Embryonic facial prominence (tissue), 1 donor: Measurements from ENCODE around the gene XXYLT1.

Experiments
- DNase-seq: peaks from one replicate; pipeline ENCODE4 v3.0.0-alpha.2; 2016; ENCODE audit errors: extremely low spot score

Gene XXYLT1

DNA sequence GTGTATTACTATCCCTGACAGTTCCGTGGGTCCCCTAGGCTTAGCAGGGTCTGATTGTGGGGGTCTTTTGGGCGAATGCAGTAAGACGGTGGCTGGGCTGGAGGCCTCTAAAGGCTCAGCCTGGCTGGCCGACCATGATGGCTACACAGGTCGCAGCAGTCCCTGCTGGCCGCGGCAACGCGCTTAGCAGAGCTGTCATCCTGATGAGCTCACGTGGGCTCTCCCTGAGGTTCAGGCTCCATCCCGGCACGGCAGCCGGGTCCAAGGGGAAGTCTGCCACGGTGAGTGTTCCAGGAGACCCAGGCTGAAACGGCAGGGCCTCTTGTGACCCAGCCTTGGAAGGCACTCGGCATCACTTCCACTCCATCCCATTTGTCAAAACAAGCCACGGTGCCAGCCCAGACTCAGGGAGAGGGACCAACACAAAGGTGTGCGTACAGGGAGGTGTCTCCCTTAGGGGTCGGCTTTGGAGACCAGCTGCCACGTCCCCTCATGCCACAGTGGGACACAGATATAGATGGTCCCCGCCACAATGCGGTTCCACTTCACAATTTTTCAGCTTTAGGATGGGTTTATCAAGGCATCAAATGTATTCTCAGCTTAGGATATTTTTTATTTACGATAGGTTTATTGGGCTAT lies 101.8 kb downstream of the XXYLT1 start:
- no peak for DNase-seq

DNA sequence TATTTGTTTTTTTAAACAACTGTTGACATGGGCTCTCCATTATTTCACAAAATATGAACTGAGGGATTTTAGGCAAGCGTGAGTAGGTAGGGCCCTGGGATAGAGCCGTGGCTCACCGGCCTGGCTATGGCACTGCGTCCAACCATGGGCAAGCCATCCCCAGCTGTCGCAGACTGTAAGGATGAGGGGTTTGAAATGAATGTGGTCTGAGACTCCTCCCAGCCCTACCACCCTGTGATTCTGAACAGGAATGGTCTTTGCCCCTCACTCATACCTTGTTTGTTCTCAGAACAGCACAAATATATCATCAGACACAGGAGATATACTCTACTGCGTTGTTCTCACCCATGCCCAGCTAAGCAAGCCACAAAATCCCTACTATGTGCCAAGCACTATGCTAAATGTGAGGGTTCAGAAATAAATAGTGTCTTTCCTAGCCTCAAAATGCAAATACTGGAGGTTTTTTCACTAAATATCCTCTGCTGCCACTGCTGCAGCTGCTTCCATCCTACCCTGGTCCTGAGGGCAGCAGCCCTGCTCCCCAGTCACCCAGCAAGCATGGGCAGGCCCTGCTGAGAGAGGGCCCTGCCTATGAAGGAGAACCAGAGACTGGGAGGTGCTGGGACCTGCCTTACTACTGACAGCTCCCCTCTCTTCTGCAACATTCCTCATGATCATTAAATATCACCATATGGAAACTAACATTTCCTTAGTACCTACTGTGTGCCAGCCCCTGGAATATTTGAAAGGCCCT lies 102.8 kb downstream of the XXYLT1 start:
- DNase-seq: no peak

DNA sequence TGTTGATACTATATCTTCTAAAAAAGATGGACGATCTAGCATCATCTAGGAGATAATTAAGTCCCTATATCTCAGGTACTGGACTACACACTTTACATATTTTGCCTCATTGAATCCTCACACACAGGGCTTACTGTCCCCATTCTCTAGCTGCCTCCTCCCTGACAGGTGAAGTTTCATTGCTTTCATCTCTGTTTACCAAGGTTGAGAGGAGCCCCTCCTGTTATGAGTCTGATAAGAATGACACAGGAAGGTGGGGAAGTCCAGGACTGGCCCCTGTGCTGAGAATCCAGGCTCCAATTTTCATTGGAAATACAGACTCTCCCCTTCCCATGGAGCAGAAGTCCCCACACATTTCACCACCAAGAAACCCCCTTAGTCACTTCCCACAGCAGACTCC lies 105.2 kb downstream of the XXYLT1 start:
- no peak for DNase-seq

DNA sequence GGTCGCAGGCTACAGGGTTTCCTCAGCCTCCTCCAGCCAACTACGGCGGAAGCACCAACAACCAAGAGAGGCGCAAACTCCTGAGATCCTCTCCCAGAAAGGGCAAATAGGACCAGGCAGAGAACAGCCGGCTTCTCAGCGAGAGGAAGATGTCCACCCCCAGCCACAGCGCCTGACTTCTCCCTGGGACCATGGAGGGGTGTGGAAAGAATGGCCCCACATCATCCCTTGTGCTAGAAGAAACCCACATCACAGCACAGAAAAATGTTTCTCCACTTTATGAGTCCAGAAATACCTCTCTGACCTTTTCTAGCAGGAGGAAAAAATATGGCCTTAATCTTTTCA lies 105.7 kb downstream of the XXYLT1 start:
- no peak for DNase-seq

DNA sequence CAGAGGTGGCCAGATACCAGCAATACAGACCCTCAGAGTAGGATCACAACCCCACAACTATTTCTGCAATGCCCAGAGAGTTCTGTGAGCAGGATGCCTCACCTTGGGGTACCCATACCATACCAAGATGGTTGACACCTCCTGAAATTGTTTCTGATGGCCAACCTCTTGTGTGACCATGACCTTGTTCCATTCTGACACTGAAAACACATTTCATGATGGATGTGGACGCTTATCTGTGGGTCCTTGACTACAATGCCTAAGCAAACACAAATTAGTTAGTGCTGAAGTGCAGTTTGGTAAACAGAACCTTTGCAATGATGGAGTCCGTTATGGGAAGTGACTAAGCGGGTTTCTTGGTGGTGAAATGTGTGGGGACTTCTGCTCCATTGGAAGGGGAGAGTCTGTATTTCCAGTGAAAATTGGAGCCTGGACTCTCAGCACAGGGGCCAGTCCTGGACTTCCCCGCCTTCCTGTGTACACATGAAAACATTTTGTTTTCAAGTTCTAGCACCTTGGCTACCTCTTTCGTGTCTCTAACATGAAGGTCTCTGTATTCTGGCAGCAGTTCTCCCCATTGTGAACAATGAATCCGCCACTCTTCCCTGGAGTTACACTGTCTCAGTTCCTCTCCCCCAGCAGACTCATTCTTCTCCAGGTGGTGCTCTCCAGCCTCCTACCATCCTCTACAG lies 106.2 kb downstream of the XXYLT1 start:
- no peak for DNase-seq

DNA sequence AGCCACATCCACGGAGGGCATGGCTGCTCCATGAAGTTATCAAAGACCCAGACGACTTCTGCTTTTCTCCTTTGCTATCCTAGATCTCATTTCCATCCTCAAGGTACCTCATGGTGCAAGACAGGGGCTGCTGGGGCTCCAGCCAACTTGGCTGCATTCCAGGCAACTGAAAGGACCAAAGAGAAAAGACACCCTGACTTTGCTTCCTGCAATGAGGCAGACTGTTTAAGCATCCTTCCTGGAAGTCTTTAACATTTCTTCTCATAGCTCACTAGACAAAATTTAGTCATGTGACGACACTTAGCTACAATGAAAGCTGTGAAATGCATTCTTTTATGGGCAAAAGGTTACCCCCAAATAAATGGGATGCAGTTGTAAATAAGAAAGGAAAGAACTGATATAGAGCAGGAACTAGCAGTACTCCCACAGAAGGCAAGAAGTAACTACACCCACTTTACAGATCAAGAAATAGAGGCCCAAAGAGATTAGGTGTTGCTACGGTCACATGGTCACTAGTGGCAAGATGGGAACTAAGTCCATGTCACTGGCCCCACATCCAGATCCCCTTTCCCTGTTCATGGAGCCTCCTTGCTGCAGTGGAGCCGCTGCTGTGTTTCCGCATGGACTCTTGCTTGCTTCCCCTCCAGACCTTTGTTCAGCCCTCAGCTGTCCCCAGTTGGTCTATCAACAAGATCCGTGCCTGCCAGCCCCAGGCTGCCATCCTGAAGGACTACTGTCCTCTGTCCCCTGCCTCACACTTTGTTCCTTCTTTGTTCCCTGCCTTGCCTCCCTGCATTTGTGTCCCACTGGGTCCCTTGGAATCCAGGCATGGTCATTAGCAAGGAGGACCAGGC lies 107.0 kb downstream of the XXYLT1 start:
- no peak for DNase-seq

DNA sequence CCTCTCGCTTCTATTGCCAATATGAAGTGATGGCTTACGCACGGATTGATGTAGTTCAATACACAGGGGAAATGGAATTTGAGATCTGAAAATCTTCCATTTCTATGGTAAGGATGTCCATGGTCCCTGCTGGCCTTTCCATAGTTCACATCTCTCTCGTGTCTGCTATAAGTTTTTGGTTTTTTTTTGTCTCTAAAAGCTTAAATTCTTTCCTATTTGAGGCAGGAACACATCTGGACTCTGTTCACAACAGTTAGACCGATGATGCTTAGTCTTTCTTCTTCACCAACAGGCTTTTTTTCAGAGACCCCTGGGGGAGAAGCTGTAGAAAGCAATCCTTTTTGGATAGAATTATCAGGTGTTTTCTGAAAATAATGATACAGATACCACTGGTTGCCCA lies 108.1 kb downstream of the XXYLT1 start:
- no peak for DNase-seq

DNA sequence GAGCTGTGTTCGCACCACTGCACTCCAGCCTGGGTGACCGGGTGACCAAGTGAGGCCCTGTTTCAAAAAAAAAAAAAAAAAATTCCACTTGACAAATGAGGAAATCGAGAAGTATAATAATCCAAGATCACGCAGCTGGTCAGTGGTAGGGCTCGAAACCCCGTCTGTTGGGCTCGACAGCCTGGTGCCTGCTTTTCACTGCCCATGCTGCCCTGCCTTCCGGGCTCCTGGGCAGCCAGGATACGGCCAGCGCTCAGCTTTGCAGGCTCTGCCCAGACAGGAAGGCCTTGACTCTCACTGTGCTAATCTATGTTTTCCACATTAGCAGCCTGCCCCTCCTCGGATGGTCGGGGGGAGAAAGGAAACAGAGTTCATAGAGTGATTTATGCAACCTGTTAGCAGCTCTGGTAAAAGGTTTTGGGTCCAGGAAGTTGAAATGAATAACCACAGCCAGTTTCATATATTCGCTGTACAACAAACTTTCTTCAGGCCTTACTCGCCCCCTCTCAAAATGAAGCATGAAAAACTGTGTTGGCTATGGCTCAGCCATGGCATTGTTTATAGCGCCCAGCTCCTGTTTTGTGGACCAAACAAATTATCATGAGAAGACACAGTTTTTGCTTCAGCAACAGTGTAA lies 108.8 kb downstream of the XXYLT1 start:
- no peak for DNase-seq

DNA sequence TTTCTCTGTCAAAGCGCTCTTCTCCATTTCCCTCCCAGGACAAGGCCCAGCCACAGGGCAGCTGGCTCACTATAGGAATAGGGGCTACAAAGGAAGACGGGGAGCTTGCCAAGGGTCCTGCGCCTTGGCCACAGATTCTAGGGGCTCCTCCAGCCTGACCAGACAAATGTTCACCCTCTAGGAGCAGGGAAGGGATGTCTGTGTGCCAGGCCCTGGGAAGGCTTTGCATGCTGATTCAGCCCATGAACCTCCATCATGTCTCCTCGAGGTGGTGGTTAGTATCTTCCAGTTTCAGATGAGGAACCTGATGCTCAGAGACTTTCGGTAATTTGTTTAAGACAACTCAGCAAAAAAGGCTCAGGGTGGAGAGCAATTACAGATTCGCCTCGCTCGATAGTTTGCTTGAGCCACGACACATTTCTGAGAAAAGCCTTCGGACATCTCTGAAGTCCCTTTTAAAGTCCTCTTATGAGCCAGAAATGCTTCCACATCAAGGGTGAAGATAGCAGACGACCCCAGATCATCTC lies 110.0 kb downstream of the XXYLT1 start:
- DNase-seq: no peak

DNA sequence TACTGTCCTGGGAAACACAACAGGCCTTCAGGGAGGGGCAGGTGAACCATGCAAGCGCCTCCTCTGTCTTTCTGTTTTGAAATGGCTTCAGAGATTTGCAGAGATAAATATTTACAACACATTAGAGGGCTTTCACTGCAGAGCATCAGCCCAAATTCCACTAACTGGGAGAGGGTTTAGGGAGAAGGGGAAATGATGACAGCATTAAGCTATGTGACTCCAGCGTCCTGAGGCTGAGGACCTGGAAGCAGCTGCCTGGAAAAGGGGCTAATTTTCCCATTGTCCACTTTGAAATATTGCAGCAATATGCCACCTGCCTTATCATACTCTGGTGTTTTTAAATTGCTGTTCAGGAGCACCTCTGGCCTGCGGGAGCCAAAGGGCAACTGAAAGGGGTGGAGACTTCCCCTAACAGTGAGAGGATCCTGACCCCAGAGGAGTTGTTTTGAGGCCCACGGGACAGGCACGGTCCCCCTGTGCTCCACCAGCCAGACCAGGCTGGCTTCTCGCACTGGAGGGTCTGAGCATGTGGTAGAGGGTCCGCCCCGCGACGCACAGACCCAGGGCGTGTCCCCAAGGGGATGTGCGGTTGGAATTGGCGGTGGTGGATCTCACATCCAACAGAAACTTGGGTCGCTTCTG lies 110.6 kb downstream of the XXYLT1 start:
- no peak for DNase-seq

DNA sequence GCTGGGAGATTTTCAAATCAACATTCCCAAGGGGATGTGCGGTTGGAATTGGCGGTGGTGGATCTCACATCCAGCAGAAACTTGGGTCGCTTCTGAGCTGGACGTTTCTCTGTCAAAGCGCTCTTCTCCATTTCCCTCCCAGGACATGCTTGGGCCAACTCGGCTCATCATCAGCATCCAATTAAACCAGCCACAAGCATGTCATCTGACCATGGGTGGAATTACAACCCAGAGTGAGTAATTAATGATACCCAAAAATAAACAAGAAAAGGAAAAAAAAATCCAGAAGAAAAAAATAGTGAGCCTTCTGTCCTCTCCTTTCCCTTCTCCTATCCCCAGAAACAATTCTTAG lies 111.2 kb downstream of the XXYLT1 start:
- DNase-seq: no peak

DNA sequence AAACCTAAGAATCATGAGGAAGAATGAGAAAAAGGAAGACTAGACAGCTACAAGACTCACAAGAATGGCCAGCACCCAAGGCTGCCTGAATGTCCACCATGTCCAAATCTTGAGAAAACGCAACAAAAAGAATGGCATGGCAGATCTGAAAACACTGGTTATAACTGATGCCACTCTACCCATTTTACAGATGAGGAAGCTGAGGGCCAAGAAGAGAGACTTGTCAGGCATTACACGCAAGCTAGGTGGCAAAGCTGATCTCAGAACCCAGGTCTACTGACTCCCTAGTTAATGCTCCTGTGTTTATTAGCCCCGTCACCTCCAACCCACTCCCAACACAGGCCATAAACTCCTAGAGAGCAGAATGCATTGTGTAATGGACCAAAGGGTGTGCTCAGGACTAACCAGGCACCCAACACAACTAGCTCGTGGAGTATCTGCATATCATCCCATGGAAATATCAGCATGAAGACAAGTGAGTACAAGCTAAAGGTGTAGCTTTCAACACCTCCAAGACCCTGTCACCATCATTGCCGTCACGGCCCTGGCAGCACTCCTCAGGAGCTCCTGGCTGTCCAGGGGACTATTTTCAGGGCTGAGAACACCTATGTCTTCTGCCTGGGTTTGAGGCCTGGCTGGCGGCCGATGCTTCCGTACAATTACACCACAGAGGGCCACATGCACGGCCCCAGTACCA lies 111.7 kb downstream of the XXYLT1 start:
- no peak for DNase-seq

DNA sequence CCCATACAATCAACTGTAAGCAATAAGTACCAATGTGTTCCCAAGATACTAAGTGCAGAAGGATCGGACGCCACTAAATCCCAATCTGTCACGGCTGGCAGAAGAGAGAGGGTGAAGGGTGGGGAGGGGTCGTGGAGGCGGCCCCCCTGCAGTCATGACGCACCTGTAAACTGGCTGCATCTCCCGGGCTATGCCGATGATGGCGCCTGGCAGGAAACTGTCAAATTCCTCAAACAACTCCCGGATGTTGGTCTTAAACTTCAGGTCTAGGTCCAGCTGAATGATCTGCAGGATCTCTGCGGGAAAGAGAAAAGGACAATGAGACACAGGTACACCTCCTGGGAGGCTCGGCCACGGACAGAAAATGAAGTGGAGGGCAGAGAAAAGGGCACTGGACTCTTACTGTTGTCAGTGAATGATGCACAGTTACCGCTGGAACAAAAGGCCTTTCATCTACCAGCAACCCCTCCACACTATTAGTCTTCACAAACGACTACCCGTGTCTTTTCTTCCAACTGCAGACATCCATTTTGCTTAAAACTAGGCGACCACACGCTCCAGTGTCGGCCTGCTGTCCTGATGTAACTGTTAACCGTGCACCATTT lies 114.6 kb downstream of the XXYLT1 start:
- no peak for DNase-seq

DNA sequence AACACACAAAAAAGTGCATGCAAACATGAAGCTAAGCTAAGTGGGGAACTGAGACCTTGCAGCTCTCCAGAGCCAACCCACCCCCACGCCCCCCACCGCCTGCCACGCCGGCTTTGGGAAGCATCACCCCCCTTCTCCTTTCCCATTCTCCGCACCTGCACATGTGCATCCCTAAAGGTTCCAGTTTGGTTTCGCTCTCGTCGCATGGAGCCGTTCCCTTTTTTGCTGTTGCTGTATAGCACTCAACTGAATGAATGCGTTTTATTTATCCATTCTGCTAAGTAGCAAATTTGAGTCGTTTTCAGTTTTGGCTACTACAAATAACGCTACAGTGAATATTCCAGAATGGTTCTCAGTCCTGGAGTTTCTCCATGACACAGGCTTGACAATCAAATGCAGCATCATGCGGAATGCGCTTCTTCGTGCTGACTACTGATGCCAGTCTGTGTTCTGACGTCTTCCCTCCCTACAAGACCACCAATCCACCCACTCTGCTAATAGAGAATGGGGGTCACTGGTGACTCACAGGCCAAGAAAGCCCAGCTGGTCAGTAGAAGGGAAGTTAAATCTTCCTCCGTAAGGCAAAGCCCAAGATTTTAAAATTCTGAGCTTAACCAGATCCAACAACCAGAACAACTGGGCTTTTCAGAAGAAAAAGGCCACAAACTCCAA lies 115.3 kb downstream of the XXYLT1 start:
- no peak for DNase-seq

DNA sequence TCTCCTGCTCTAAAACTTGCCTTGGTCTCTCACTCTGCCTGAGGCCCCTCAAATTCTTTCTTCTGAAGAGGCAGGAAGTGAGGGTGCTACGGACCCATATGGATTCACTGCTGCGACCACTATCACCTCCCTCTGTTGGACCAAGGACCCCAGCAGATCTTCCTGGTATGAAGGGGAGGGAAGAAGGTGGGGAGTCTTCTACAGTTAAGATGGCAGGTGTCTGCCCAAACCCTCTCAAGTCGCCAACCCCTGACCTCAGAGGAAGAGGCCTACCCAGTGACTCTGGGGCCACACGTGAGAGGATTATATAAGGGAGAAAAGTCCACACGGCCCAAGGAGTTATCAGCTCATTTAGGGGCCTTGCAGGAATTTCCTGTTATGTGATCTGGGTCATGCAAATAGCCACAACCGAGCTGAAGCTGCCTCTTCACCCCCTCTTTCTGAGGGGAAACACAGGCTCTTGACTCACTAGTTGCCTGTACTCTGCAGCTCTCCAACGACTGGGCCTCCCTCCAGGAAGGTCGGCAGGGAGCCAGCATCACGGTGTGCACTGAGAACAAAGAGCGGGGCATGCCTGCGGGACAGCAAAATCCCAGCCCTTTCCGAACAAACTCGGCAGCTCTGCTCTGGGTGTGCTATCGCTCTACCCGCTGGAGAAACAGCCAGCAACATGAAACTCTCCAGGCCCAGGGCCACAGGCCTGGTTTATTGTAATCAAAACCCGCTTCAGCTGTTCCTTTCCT lies 116.0 kb downstream of the XXYLT1 start:
- DNase-seq: peak; percentile 61

DNA sequence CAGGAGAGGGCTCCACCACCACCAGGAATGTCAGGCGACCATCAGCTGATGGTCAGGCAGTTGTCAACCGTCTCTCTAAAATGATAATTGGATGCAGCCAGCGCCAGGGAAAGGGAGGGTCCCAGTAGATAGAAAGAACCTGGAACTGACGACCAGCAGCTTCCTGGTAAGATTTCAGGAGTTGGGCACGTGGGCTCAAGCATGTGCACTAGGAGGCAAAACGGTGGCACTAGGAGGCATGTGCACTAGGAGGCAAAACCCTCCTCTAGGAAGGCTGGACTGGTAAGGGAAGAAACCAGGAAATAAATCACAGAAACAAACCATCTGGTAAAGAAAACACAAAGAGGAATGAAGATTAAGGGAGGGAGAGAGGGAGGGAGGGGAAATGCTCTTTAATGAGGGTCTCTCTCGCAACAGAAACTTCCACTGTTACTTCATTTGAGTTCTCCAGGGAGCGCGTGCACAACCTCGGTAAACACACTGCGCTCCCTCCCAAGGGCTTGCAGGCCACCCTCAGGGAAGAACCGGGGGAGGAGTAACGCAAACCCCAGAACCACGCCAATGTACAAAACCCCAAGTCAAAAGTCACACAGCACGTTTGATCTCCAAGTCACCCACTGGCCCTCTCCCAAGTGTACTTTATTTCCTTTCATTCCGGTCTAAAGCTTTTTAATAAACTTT lies 116.7 kb downstream of the XXYLT1 start:
- DNase-seq: no peak

DNA sequence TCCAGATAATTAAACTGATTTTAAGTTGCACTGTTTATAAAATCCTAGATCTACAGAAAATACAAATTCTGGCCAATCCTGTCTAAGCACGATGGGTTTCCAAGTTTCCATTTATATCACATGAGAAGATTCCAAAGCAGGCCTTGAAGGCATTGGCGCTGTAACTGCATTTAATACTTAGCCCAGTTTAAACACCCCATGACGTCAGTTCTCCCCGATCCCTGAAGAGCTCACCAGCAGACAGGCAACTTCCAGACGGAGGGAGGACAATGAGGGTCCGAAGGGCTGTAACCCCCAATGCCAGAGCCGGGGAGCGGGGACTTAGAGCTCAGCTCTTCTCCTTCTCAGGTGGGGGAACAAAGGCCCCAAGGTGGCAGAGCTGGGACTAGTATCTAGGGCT lies 117.3 kb downstream of the XXYLT1 start:
- DNase-seq: no peak

DNA sequence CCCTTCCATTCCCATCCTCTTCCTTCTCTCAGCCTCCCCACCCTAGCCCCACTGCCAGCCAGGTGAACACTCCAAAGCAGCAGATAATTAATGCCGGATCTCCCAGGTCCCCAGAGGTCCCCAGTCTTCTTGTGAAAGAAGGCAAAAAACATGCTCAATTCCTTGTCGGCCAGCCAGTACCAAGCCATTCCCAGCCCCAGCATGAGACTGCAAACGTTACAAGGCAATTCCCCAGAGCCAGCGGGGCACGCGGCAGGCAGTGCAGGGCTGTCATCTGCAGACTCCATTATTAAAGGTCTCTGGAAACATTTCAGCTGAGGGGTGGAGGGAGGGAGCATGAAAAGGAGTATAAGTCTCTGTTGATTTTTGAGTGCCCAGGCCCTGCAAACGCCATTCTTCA lies 117.8 kb downstream of the XXYLT1 start:
- no peak for DNase-seq
